Activated T-cell treated with anti-CD3 and anti-CD28 coated beads for 24 hours (primary cell): ENCODE measurements around the gene DLGAP5.

Experiments used
- DNase-seq: peaks from one replicate; pipeline ENCODE4 v3.0.0-alpha.2; 2020; ENCODE audit warnings: low read depth

Gene DLGAP5

GRCh38 chr14:55180434-55180833 lies 11.0 kb downstream of the DLGAP5 start:
- no peak for DNase-seq

- no peak for DNase-seq
Measured at GRCh38 chr14:55180006-55180405, 11.4 kb downstream of the DLGAP5 start.

GRCh38 chr14:55170526-55170925 lies 20.9 kb downstream of the DLGAP5 start:
- DNase-seq = no peak

- DNase-seq = no peak
Measured at GRCh38 chr14:55160989-55161388, 30.4 kb downstream of the DLGAP5 start.

- DNase-seq = no peak
Measured at GRCh38 chr14:55158412-55158811, 33.0 kb downstream of the DLGAP5 start.

- no peak for DNase-seq
Measured at GRCh38 chr14:55157080-55157479, 34.3 kb downstream of the DLGAP5 start.

GRCh38 chr14:55153951-55154350 lies 37.4 kb downstream of the DLGAP5 start:
- DNase-seq = no peak

- DNase-seq = no peak
Measured at GRCh38 chr14:55152052-55152753, 39.2 kb downstream of the DLGAP5 start.

- no peak for DNase-seq
Measured at GRCh38 chr14:55151601-55152000, 39.8 kb downstream of the DLGAP5 start.

- no peak for DNase-seq
Measured at GRCh38 chr14:55146425-55146824, 45.0 kb downstream of the DLGAP5 start.

- DNase-seq = no peak
Measured at GRCh38 chr14:55142466-55142865, 48.9 kb downstream of the DLGAP5 start.

- DNase-seq = no peak
Measured at GRCh38 chr14:55141825-55142224, 49.6 kb downstream of the DLGAP5 start.

GRCh38 chr14:55139696-55140509 lies 51.5 kb downstream of the DLGAP5 start:
- DNase-seq = no peak

GRCh38 chr14:55139141-55139540 lies 52.2 kb downstream of the DLGAP5 start:
- DNase-seq = no peak

- DNase-seq = no peak
Measured at GRCh38 chr14:55138091-55138490, 53.3 kb downstream of the DLGAP5 start.

- DNase-seq = no peak
Measured at GRCh38 chr14:55136885-55137786, 54.2 kb downstream of the DLGAP5 start.

- DNase-seq = no peak
Measured at GRCh38 chr14:55136241-55136640, 55.1 kb downstream of the DLGAP5 start.

GRCh38 chr14:55133416-55133815 lies 58.0 kb downstream of the DLGAP5 start:
- DNase-seq = no peak

- DNase-seq = no peak
Measured at GRCh38 chr14:55131370-55132137, 59.8 kb downstream of the DLGAP5 start.

GRCh38 chr14:55130196-55130550 lies 61.2 kb downstream of the DLGAP5 start:
- no peak for DNase-seq

GRCh38 chr14:55129428-55130195 lies 61.8 kb downstream of the DLGAP5 start:
- DNase-seq = no peak
